Testis (tissue), 3 donors: ENCODE results near the gene HLA-DOB. TPM values are rescaled to one million over a fixed set of nuclear protein-coding genes. Genes with fewer than 3 reads are reported as not detected.

Experiments used
- DNase-seq: peaks from one replicate; pipeline ENCODE4 v3.0.0-alpha.2; 2019
- H3K27ac ChIP-seq, 2 donors: fragments of 200-600 bp; sonication (generic); one replicate each; pipeline ENCODE4 v1.5.1; 2019
- H3K27me3 ChIP-seq: fragments of 200-600 bp; sonication (generic); one replicate; pipeline ENCODE4 v1.5.1; 2019
- H3K36me3 ChIP-seq: fragments of 200-600 bp; sonication (generic); one replicate; pipeline ENCODE4 v1.5.1; 2017; ENCODE audit warnings: low read depth; ENCODE audit errors: missing control alignments
- H3K4me1 ChIP-seq: fragments of 200-600 bp; sonication (generic); one replicate; pipeline ENCODE4 v1.5.1; 2019
- H3K4me3 ChIP-seq, 2 donors: fragments of 200-600 bp; sonication (generic); one replicate each; pipeline ENCODE4 v1.5.1; 2017 to 2019
- H3K9me3 ChIP-seq: fragments of 200-600 bp; sonication (generic); one replicate; pipeline ENCODE4 v1.5.1; 2017
- CTCF ChIP-seq, 3 experiments: fragments of 450-650 bp in 2 of 3; fragments of 200-600 bp in 1 of 3; sonication (generic) in 1 of 3; IDR thresholded peaks; one replicate each; pipeline ENCODE4 v1.5.1; 2016 to 2019; ENCODE audit warnings: antibody characterized with exemption in 3 of 3, mild to moderate bottlenecking in 2 of 3, moderate library complexity in 1 of 3
- POLR2A ChIP-seq: fragments of 450-650 bp; IDR thresholded peaks from one replicate; pipeline ENCODE4 v1.6.1; 2017; ENCODE audit warnings: antibody characterized with exemption, mild to moderate bottlenecking, moderate library complexity
- WGBS, 2 donors: methylation state at CpG; one replicate each; pipeline ENCODE4 v1.1.5; 2018; 5-methylcytosine and 5-hydroxymethylcytosine counted together
- intact Hi-C: fragments of 100-400 bp; cut with DNase I; formaldehyde crosslinking; loops from one replicate; pipeline ENCODE4 v1.15.1; 2023; ENCODE audit warnings: low total_unique reads
- polyA plus RNA-seq: library from polyadenylated mRNA; stranded (reverse); fragments of 350-450 nt; fragmentation: Illumina TruSeq; extraction: RNeasy Lipid Tissue Mini Kit (QIAGEN cat#74804); gene quantifications from one replicate; pipeline ENCODE4 v1.2.3, GENCODE V29; 2014; ENCODE audit warnings: low read depth, low replicate concordance; ENCODE audit not compliant: insufficient read depth
- total RNA-seq, 2 donors: library from RNA; depleted of rRNA; stranded (reverse); fragments of >200 nt; gene quantifications; one replicate each; pipeline ENCODE4 v1.2.3, GENCODE V29; 2016

Gene HLA-DOB
- total and polyA plus RNA-seq, 3 donors from 2014 or later = 0.31 to 2.3 (median 1.3) TPM

- H3K4me1 ChIP-seq = peaks cover 13% of the 10 kb centered on the region
- WGBS, 2 donors = 0 to 1% methylated on average over 10 to 28 of the region's 41 CpGs
- H3K36me3 ChIP-seq = no peaks in the 10 kb centered on the region
- TF ChIP-seq POLR2A = no peak
- no peak for TF ChIP-seq CTCF (IDR thresholded peaks at IDR 0.05)
- intact Hi-C loops = no loop called here
- H3K27me3 ChIP-seq = no peaks in the 10 kb centered on the region
- DNase-seq = peak; percentile 44
- peak overlapping the region; percentile 96 to 98 for H3K27ac ChIP-seq
- no peaks in the 10 kb centered on the region for H3K9me3 ChIP-seq
- peak overlapping the region; percentile 84 to 88 for H3K4me3 ChIP-seq
Observed at GRCh38 chr6:32852844-32853540, 36.2 kb upstream of the HLA-DOB start.

- intact Hi-C loops = no loop called here
- H3K4me3 ChIP-seq = peak overlapping the region; percentile 84 to 88
Observed at GRCh38 chr6:32852018-32852843, 35.4 kb upstream of the HLA-DOB start.

GRCh38 chr6:32851025-32851424 lies 34.2 kb upstream of the HLA-DOB start:
- H3K27me3 ChIP-seq = no peaks in the 10 kb centered on the region
- 93 to 95% methylated on average over 4 of the region's 4 CpGs for WGBS, 2 donors
- H3K9me3 ChIP-seq = no peaks in the 10 kb centered on the region
- H3K36me3 ChIP-seq = no peaks in the 10 kb centered on the region
- no peak overlapping the region for H3K27ac ChIP-seq
- no peak overlapping the region for H3K4me3 ChIP-seq
- TF ChIP-seq POLR2A (no peak), CTCF (IDR thresholded peaks at IDR 0.05) (no peak)
- intact Hi-C loops = no loop called here
- H3K4me1 ChIP-seq = peaks cover 13% of the 10 kb centered on the region
- DNase-seq = no peak

More at GRCh38 chr6:32852018-32852843, 35.4 kb upstream of the HLA-DOB start:
- TF ChIP-seq CTCF (IDR thresholded peaks at IDR 0.05) (no peak), POLR2A (no peak)
- peak; percentile 58 for DNase-seq
- Histone ChIP-seq H3K36me3 (no peaks in the 10 kb centered on the region), H3K4me1 (peaks cover 13% of the 10 kb centered on the region), H3K27ac (peak overlapping the region; percentile 96 to 98), H3K27me3 (no peaks in the 10 kb centered on the region), H3K9me3 (no peaks in the 10 kb centered on the region)
- WGBS, 2 donors = 33 to 38% methylated on average over 17 to 23 of the region's 23 CpGs

- Histone ChIP-seq H3K4me1 (peaks cover 13% of the 10 kb centered on the region), H3K27me3 (no peaks in the 10 kb centered on the region), H3K4me3 (no peak overlapping the region), H3K27ac (no peak overlapping the region), H3K9me3 (no peaks in the 10 kb centered on the region), H3K36me3 (no peaks in the 10 kb centered on the region)
- TF ChIP-seq CTCF (IDR thresholded peaks at IDR 0.05) (no peak), POLR2A (no peak)
- 74 to 90% methylated on average over 6 of the region's 6 CpGs for WGBS, 2 donors
- no peak for DNase-seq
- intact Hi-C loops = no loop called here
Observed at GRCh38 chr6:32849126-32849525, 32.3 kb upstream of the HLA-DOB start.
